Measurements from ENCODE around the gene MAGEA4.

- no peak for TF ChIP-seq EZH2 (IDR thresholded peaks at IDR 0.05; ENCODE audit: borderline replicate concordance)
- TF ChIP-seq CTCF (IDR thresholded peaks at IDR 0.05; ENCODE audit: poor library complexity): no peak
Observed at GRCh38 chrX:151871244-151871643, 41.4 kb upstream of the MAGEA4 start.
